Loucy (cell line): ENCODE results near the gene DDR2.

ENCODE experiments used
- H2AFZ ChIP-seq: fragments of 200-600 bp; sonication (generic); 2 replicates; pipeline ENCODE4 v1.6.0; 2016; ENCODE audit warnings: antibody characterized with exemption, mild to moderate bottlenecking, low read length, moderate library complexity
- H3F3A ChIP-seq: fragments of 200-600 bp; 2 replicates; pipeline ENCODE4 v1.6.0; 2016; ENCODE audit warnings: antibody characterized with exemption, low read depth, mild to moderate bottlenecking
- H3K27me3 ChIP-seq: fragments of 200-600 bp; sonication (generic); 2 replicates; pipeline ENCODE4 v1.6.1; 2014; ENCODE audit warnings: low read length, mild to moderate bottlenecking; ENCODE audit not compliant: insufficient read depth, poor library complexity, severe bottlenecking
- H3K36me3 ChIP-seq: fragments of 200-600 bp; sonication (generic); 2 replicates; pipeline ENCODE4 v1.6.1; 2016; ENCODE audit warnings: low read length; ENCODE audit not compliant: insufficient read depth
- H3K4me1 ChIP-seq: fragments of 200-600 bp; sonication (generic); 2 replicates; pipeline ENCODE4 v1.5.1; 2014; ENCODE audit warnings: low read length, mild to moderate bottlenecking; ENCODE audit not compliant: insufficient read depth, poor library complexity, severe bottlenecking
- H3K4me2 ChIP-seq: fragments of 200-600 bp; sonication (generic); 2 replicates; pipeline ENCODE4 v1.6.0; 2014; ENCODE audit warnings: antibody characterized with exemption, low read length, low read depth, mild to moderate bottlenecking; ENCODE audit not compliant: poor library complexity, severe bottlenecking
- H3K4me3 ChIP-seq: fragments of 200-600 bp; sonication (generic); 2 replicates; pipeline ENCODE4 v1.5.1; 2014; ENCODE audit warnings: low read length, mild to moderate bottlenecking, mixed read lengths; ENCODE audit not compliant: poor library complexity, severe bottlenecking
- H3K79me2 ChIP-seq: fragments of 200-600 bp; sonication (generic); 2 replicates; pipeline ENCODE4 v1.6.1; 2014; ENCODE audit warnings: low read length; ENCODE audit not compliant: insufficient read depth
- H3K9ac ChIP-seq: fragments of 200-600 bp; sonication (generic); 2 replicates; pipeline ENCODE4 v1.6.0; 2014; ENCODE audit warnings: mild to moderate bottlenecking, low read depth, low read length, moderate library complexity; ENCODE audit not compliant: poor library complexity, severe bottlenecking
- H3K9me2 ChIP-seq: fragments of 200-600 bp; sonication (generic); replicated peaks from 2 replicates; pipeline ENCODE4 v1.6.1; 2016; ENCODE audit warnings: low read depth, low read length, mixed read lengths
- H3K9me3 ChIP-seq: fragments of 200-600 bp; sonication (generic); 2 replicates; pipeline ENCODE4 v1.6.1; 2014; ENCODE audit warnings: mild to moderate bottlenecking, antibody characterized with exemption, low read length, low read depth; ENCODE audit not compliant: insufficient read depth
- H4K20me1 ChIP-seq: fragments of 200-600 bp; sonication (generic); 2 replicates; pipeline ENCODE4 v1.6.0; 2014; ENCODE audit warnings: antibody characterized with exemption, low read length, mild to moderate bottlenecking; ENCODE audit not compliant: insufficient read depth, poor library complexity, severe bottlenecking
- CTCF ChIP-seq: fragments of 200-600 bp; sonication (generic); conservative IDR thresholded peaks from 2 replicates; pipeline ENCODE4 v1.5.1; 2014; ENCODE audit warnings: mild to moderate bottlenecking, antibody characterized with exemption, low read length
- EZH2phosphoT487 ChIP-seq: fragments of 200-600 bp; IDR thresholded peaks from 2 replicates; pipeline ENCODE4 v1.6.1; 2018; ENCODE audit warnings: antibody characterized with exemption, mild to moderate bottlenecking, moderate library complexity, borderline replicate concordance

The DDR2 gene

GRCh38 chr1:162708286-162708685, 76.0 kb downstream of the DDR2 start:
- Histone ChIP-seq H3K4me1 (no peaks in the 10 kb centered on the region), H3K27me3 (no peaks in the 10 kb centered on the region), H2AFZ (no peak overlapping the region), H4K20me1 (no peaks in the 10 kb centered on the region), H3F3A (no peaks in the 10 kb centered on the region), H3K9ac (no peak overlapping the region), H3K9me2 (no peaks in the 10 kb centered on the region), H3K79me2 (no peaks in the 10 kb centered on the region), H3K4me3 (no peak overlapping the region), H3K9me3 (no peaks in the 10 kb centered on the region), H3K4me2 (no peak overlapping the region), H3K36me3 (no peaks in the 10 kb centered on the region)
- TF ChIP-seq EZH2phosphoT487 = no peak
- TF ChIP-seq CTCF = no peak

GRCh38 chr1:162709132-162709860, 77.0 kb downstream of the DDR2 start:
- Histone ChIP-seq H3K4me3 (no peak overlapping the region), H3K9me3 (no peaks in the 10 kb centered on the region), H4K20me1 (no peaks in the 10 kb centered on the region), H3K79me2 (no peaks in the 10 kb centered on the region), H3K4me2 (no peak overlapping the region), H3K4me1 (no peaks in the 10 kb centered on the region), H2AFZ (no peak overlapping the region), H3K27me3 (no peaks in the 10 kb centered on the region), H3K36me3 (no peaks in the 10 kb centered on the region), H3K9ac (no peak overlapping the region), H3F3A (no peaks in the 10 kb centered on the region), H3K9me2 (no peaks in the 10 kb centered on the region)
- no peak for TF ChIP-seq CTCF
- no peak for TF ChIP-seq EZH2phosphoT487

DNA sequence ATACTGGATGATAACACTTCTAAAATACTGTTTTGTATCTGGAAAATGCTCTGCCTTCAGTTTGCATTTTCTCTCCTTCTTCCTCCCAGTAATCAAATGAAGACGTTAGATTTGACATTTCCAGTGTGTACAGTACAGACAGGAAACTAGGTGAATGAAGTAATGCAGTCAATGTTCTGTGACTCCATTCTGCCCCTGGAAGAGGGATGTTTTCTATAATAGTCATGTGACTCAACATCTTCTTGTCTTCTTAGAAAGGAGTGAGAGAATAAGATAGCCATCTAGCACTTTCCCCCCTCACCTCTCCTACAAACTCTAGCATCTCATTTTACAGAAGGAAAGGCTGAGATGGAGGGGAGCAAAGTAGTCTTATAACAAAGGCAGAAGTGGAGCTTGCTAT, 77.6 kb downstream of the DDR2 start:
- no peak overlapping the region for H3K9ac ChIP-seq
- H4K20me1 ChIP-seq = no peaks in the 10 kb centered on the region
- no peaks in the 10 kb centered on the region for H3K79me2 ChIP-seq
- TF ChIP-seq CTCF (no peak), EZH2phosphoT487 (no peak)
- H3K36me3 ChIP-seq = no peaks in the 10 kb centered on the region
- no peak overlapping the region for H2AFZ ChIP-seq
- H3K27me3 ChIP-seq = no peaks in the 10 kb centered on the region
- no peaks in the 10 kb centered on the region for H3K9me3 ChIP-seq
- no peak overlapping the region for H3K4me3 ChIP-seq
- no peak overlapping the region for H3K4me2 ChIP-seq
- no peaks in the 10 kb centered on the region for H3K9me2 ChIP-seq
- H3F3A ChIP-seq = no peaks in the 10 kb centered on the region
- H3K4me1 ChIP-seq = no peaks in the 10 kb centered on the region
